HCT116 (cell line): Measurements from ENCODE around the gene DRAP1. TPM values are rescaled to one million over a fixed set of nuclear protein-coding genes. Genes with fewer than 3 reads are reported as not detected.

ENCODE experiments used
- ATAC-seq: fragments of 200-7000 bp; cut with Tn5 transposase; 2 replicates; pipeline ENCODE4 v1.9.1; 2020; ENCODE audit warnings: mild to moderate bottlenecking, moderate library complexity
- BruUV-seq: library from RNA; stranded (reverse); fragments of 400-500 nt; replicated peaks from 2 replicates; lab custom pipeline; 2021; lab: Mats Ljungman, UMichigan
- CTCF ChIA-PET: fragments of 300-600 bp; sonication (Branson Sonifier 250); formaldehyde crosslinking; loops from one replicate; lab custom pipeline; 2021; ENCODE audit warnings: antibody characterized with exemption; lab: Charles Lee
- POLR2A ChIA-PET: fragments of 300-600, 350-600 bp; sonication (Branson Sonifier 250); formaldehyde crosslinking; loops from one replicate; lab custom pipeline; 2021; ENCODE audit warnings: antibody characterized with exemption; lab: Charles Lee
- RAD21 ChIA-PET, 2 experiments: fragments of 300-600 bp; sonication (Branson Sonifier 250); formaldehyde crosslinking; loops; one replicate each; lab custom pipeline; 2023; ENCODE audit warnings: low total read pairs in 2 of 2; ENCODE audit not compliant: uncharacterized antibody in 2 of 2, unreplicated experiment in 2 of 2, low non-redundant PET in 1 of 2; lab: Charles Lee
- DNase-seq: peaks from one replicate; pipeline ENCODE4 v3.0.0-alpha.2; 2010; ENCODE audit warnings: low read depth, low spot score
- H2AFZ ChIP-seq: fragments of 200-600 bp; shearing (Covaris generic), sonication (generic); 2 replicates; pipeline ENCODE4 v1.6.1; 2017; ENCODE audit warnings: low read depth, mixed run types, mixed read lengths, antibody characterized with exemption, low read length; ENCODE audit not compliant: poor library complexity, severe bottlenecking
- H3K27ac ChIP-seq: 2 replicates; pipeline ENCODE4 v1.5.1; 2012; ENCODE audit warnings: low read depth, low read length
- H3K27me3 ChIP-seq: fragments of 200-600 bp; sonication (generic); 2 replicates; pipeline ENCODE4 v1.6.1; 2016; ENCODE audit warnings: mixed run types, low read length, mixed read lengths; ENCODE audit not compliant: insufficient read depth
- H3K36me3 ChIP-seq, 2 experiments: fragments of 200-500 bp in 1 of 2; fragments of 200-600 bp in 1 of 2; sonication (Bioruptor generic) in 1 of 2; sonication (generic) in 1 of 2; 2 replicates each; pipeline versions ENCODE4 v1.5.1 to v1.6.1; 2014 to 2016; ENCODE audit warnings: low read length in 2 of 2, inconsistent platforms in 1 of 2, mixed read lengths in 1 of 2, mixed run types in 1 of 2; ENCODE audit not compliant: insufficient read depth in 2 of 2, control insufficient read depth in 1 of 2
- H3K4me1 ChIP-seq, 2 experiments: fragments of 200-600 bp in 1 of 2; sonication (generic) in 1 of 2; 2 replicates each; pipeline versions ENCODE4 v1.5.1 to v1.6.1; 2012 to 2017; ENCODE audit warnings: low read length in 2 of 2, inconsistent platforms in 1 of 2, mild to moderate bottlenecking in 1 of 2, mixed read lengths in 1 of 2, mixed run types in 1 of 2, moderate library complexity in 1 of 2; ENCODE audit not compliant: insufficient read depth in 2 of 2, control insufficient read depth in 1 of 2
- H3K4me2 ChIP-seq: fragments of 200-600 bp; sonication (generic); 2 replicates; pipeline ENCODE4 v1.6.1; 2017; ENCODE audit warnings: mixed run types, low read length, mixed read lengths
- H3K4me3 ChIP-seq, 2 experiments: fragments of 200-600 bp in 1 of 2; sonication (generic) in 1 of 2; replicated peaks in 1 of 2; 2 replicates each; pipeline ENCODE4 v1.5.1; 2011 to 2016; ENCODE audit warnings: low read length in 2 of 2, control low read depth in 1 of 2, low read depth in 1 of 2, mild to moderate bottlenecking in 1 of 2, mixed read lengths in 1 of 2, mixed run types in 1 of 2
- H3K79me2 ChIP-seq: fragments of 200-600 bp; sonication (generic); 2 replicates; pipeline ENCODE4 v1.6.1; 2017; ENCODE audit warnings: mild to moderate bottlenecking, mixed run types, low read length, moderate library complexity, mixed read lengths; ENCODE audit not compliant: insufficient read depth
- H3K9ac ChIP-seq: fragments of 200-600 bp; sonication (generic); 2 replicates; pipeline ENCODE4 v1.6.1; 2016; ENCODE audit warnings: low read length, mixed read lengths
- H3K9me2 ChIP-seq: fragments of 200-600 bp; sonication (generic), shearing (Covaris generic); 2 replicates; pipeline ENCODE4 v1.6.1; 2017; ENCODE audit warnings: mixed run types, mild to moderate bottlenecking, moderate library complexity; ENCODE audit not compliant: insufficient read depth
- H3K9me3 ChIP-seq, 2 experiments: fragments of 200-500 bp in 1 of 2; fragments of 200-600 bp in 1 of 2; sonication (Bioruptor generic) in 1 of 2; sonication (generic) in 1 of 2; 2 replicates each; pipeline ENCODE4 v1.6.1; 2014 to 2017; ENCODE audit warnings: low read length in 2 of 2, mixed read lengths in 2 of 2, inconsistent platforms in 1 of 2, low read depth in 1 of 2, mild to moderate bottlenecking in 1 of 2, mixed run types in 1 of 2, moderate library complexity in 1 of 2; ENCODE audit not compliant: control insufficient read depth in 1 of 2, insufficient read depth in 1 of 2
- H4K20me1 ChIP-seq: fragments of 200-600 bp; sonication (generic), shearing (Covaris generic); 2 replicates; pipeline ENCODE4 v1.6.1; 2017; ENCODE audit warnings: mixed run types, mild to moderate bottlenecking, moderate library complexity; ENCODE audit not compliant: insufficient read depth
- ELF1 ChIP-seq: IDR thresholded peaks from 2 replicates; pipeline ENCODE4 v1.6.1; 2012; ENCODE audit warnings: low read depth, borderline replicate concordance
- POLR2A ChIP-seq: IDR thresholded peaks from 2 replicates; pipeline ENCODE4 v1.7.0; 2011; ENCODE audit warnings: borderline replicate concordance; ENCODE audit not compliant: insufficient read depth, insufficient read length; ENCODE audit errors: extremely low read depth
- POLR2AphosphoS5 ChIP-seq: IDR thresholded peaks from 2 replicates; pipeline ENCODE4 v1.6.1; 2011; ENCODE audit warnings: mild to moderate bottlenecking, low read depth, low read length, moderate library complexity
- REST ChIP-seq: IDR thresholded peaks from 2 replicates; pipeline ENCODE4 v1.6.1; 2012; ENCODE audit warnings: low read depth
- TCF7L2 ChIP-seq: IDR thresholded peaks from 2 replicates; pipeline ENCODE4 v1.7.0; 2011; ENCODE audit warnings: borderline replicate concordance, inconsistent platforms; ENCODE audit not compliant: insufficient read depth, insufficient read length; ENCODE audit errors: extremely low read depth
- YY1 ChIP-seq: IDR thresholded peaks from 2 replicates; pipeline ENCODE4 v1.6.1; 2011; ENCODE audit warnings: low read length, low read depth, moderate library complexity, mild to moderate bottlenecking; ENCODE audit not compliant: insufficient replicate concordance; ENCODE audit errors: extremely low read depth
- ZBTB33 ChIP-seq: IDR thresholded peaks from 2 replicates; pipeline ENCODE4 v1.6.1; 2011; ENCODE audit warnings: mild to moderate bottlenecking, low read length, moderate library complexity; ENCODE audit not compliant: insufficient replicate concordance; ENCODE audit errors: extremely low read depth
- intact Hi-C: fragments of 100-400 bp; cut with micrococcal nuclease; formaldehyde crosslinking; loops from 2 replicates; pipeline ENCODE4 v1.10.0; 2022
- total RNA-seq: library from RNA; stranded (reverse); gene quantifications from one replicate; pipeline ENCODE4 v1.2.1, GENCODE V29; 2021; ENCODE audit not compliant: unreplicated experiment

DRAP1 gene
- total RNA-seq, 1 experiment from 2014 or later = 158 TPM

DNA sequence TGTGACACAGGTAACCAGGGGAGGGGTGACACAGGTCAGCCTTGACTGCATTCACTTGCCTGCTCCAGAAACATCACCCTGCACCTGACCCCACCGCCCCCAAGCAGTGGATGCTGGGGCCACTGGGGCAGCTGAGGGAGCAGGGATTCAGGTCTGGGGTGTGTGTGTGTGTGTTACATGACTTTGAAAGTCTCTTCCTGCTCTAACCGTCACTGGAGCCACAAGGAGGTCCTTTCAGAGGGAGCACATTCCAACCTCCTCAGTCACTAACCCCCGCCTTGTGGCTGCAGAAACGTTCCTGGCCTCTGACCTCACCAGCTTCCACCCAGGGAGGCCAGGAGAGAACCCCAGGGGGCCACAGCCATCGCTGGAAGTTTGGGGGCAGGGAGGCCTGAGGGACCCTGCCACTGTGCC is 16.2 kb upstream of the DRAP1 start:
- H3K79me2 ChIP-seq = peaks cover 29% of the 10 kb centered on the region
- H3K27me3 ChIP-seq = no peaks in the 10 kb centered on the region
- H3K27ac ChIP-seq = peak overlapping the region; percentile 86
- H3K9ac ChIP-seq = peak overlapping the region; percentile 99
- no peaks in the 10 kb centered on the region for H4K20me1 ChIP-seq
- no peak overlapping the region for H2AFZ ChIP-seq
- DNase-seq = peak; percentile 90
- no peaks in the 10 kb centered on the region for H3K9me2 ChIP-seq
- ChIA-PET RAD21 (interaction anchor here in 1 of 2 experiments (1.0 kb wide), 1 partner anchor 13 kb away, joined by 3 read pairs; the partner anchor contains the start of gene CCDC85B), POLR2A (interaction anchor here (0.8 to 10.9 kb wide), 5 partner anchors 9 to 481 kb away, joined by 3 to 124 read pairs (median 7); partner anchors contain the start of genes CCDC85B, FIBP and NEAT1), CTCF (interaction anchor here (1.3 to 1.6 kb wide), 3 partner anchors 12 to 18 kb away, joined by 3 to 4 read pairs (median 4); partner anchors contain the start of genes CCDC85B and FIBP)
- peaks cover 0 to 15% of the 10 kb centered on the region in 2 experiments; a peak in 2 of 4 replicates for H3K36me3 ChIP-seq
- H3K9me3 ChIP-seq = no peaks in the 10 kb centered on the region
- H3K4me1 ChIP-seq = peaks cover 49 to 85% of the 10 kb centered on the region in 2 experiments
- ATAC-seq = peak; percentile 59
- H3K4me2 ChIP-seq = peak overlapping the region; percentile 71
- intact Hi-C loops = no loop called here
- H3K4me3 ChIP-seq = peak overlapping the region in 1 of 2 experiments; percentile 25; a peak in 3 of 4 replicates
- no peak for TF ChIP-seq REST
- peak; percentile 50 for TF ChIP-seq POLR2AphosphoS5
- no peak for TF ChIP-seq ELF1
- TF ChIP-seq TCF7L2 = peak; percentile 39
- TF ChIP-seq POLR2A = no peak
- TF ChIP-seq ZBTB33 = peak; percentile 46
- TF ChIP-seq YY1 = peak; percentile 23
- BruUV-seq = no TSS peak
